IMR-90 (cell line): ENCODE data around the gene BTRC. TPM values are rescaled to one million over a fixed set of nuclear protein-coding genes. Genes with fewer than 3 reads are reported as not detected.

ENCODE experiments used
- ATAC-seq: fragments of 200-7000 bp; cut with Tn5 transposase; 2 replicates; pipeline ENCODE4 v1.9.1; 2020; ENCODE audit warnings: low read depth, mild to moderate bottlenecking, moderate library complexity
- BruUV-seq: library from RNA; stranded (reverse); fragments of 400-500 nt; replicated peaks from 2 replicates; lab custom pipeline; 2021; lab: Mats Ljungman, UMichigan
- CTCF ChIA-PET: fragments of 300-600 bp; formaldehyde crosslinking; extraction: SDS; loops from one replicate; lab custom pipeline; 2021; ENCODE audit warnings: antibody characterized with exemption; lab: Yijun Ruan, JAX
- POLR2A ChIA-PET: fragments of 300-600 bp; sonication (Branson Sonifier 250); formaldehyde crosslinking; loops from one replicate; lab custom pipeline; 2022; ENCODE audit warnings: antibody characterized with exemption; ENCODE audit not compliant: unreplicated experiment; lab: Charles Lee
- DNase-seq: peaks from one replicate; pipeline ENCODE4 v3.0.0; 2013
- H2AFZ ChIP-seq: replicated peaks from 2 replicates; pipeline ENCODE3; 2013; ENCODE audit warnings: low read length, mild to moderate bottlenecking; ENCODE audit not compliant: poor library complexity
- H2AK5ac ChIP-seq: 2 replicates; pipeline ENCODE4 v1.6.1; 2013; ENCODE audit warnings: low read depth, low read length, inconsistent platforms
- H2AK9ac ChIP-seq: replicated peaks from 2 replicates; pipeline ENCODE3; 2013; ENCODE audit warnings: mild to moderate bottlenecking, low read depth, low read length, moderate library complexity; ENCODE audit not compliant: poor library complexity
- H2BK120ac ChIP-seq: 2 replicates; pipeline ENCODE4 v1.6.1; 2013; ENCODE audit warnings: low read depth, low read length, inconsistent platforms
- H2BK15ac ChIP-seq: 3 replicates; pipeline ENCODE4 v1.6.1; 2013; ENCODE audit warnings: low read depth, low read length, inconsistent platforms
- H2BK20ac ChIP-seq: 2 replicates; pipeline ENCODE4 v1.6.1; 2013; ENCODE audit warnings: low read depth, mild to moderate bottlenecking, inconsistent platforms, low read length, moderate library complexity
- H2BK5ac ChIP-seq: 2 replicates; pipeline ENCODE4 v1.6.1; 2013; ENCODE audit warnings: mild to moderate bottlenecking, low read depth, low read length, inconsistent platforms; ENCODE audit not compliant: poor library complexity, severe bottlenecking
- H3K14ac ChIP-seq: replicated peaks from 2 replicates; pipeline ENCODE4 v1.6.1; 2013; ENCODE audit warnings: low read depth, low read length, inconsistent platforms
- H3K18ac ChIP-seq: 2 replicates; pipeline ENCODE4 v1.6.1; 2013; ENCODE audit warnings: low read depth, low read length, control low read depth
- H3K23ac ChIP-seq: 2 replicates; pipeline ENCODE4 v1.6.1; 2013; ENCODE audit warnings: low read depth, low read length, inconsistent platforms
- H3K27ac ChIP-seq: 2 replicates; pipeline ENCODE4 v1.5.1; 2013; ENCODE audit warnings: mild to moderate bottlenecking, control low read depth, low read length; ENCODE audit not compliant: insufficient read depth
- H3K27me3 ChIP-seq: 2 replicates; pipeline ENCODE4 v1.6.1; 2013; ENCODE audit warnings: low read length; ENCODE audit not compliant: control insufficient read depth, insufficient read depth
- H3K36me3 ChIP-seq: 2 replicates; pipeline ENCODE4 v1.6.1; 2013; ENCODE audit warnings: low read length, mixed read lengths; ENCODE audit not compliant: control insufficient read depth, insufficient read depth
- H3K4ac ChIP-seq: 2 replicates; pipeline ENCODE4 v1.6.1; 2013; ENCODE audit warnings: low read depth, low read length, inconsistent platforms
- H3K4me1 ChIP-seq: 2 replicates; pipeline ENCODE4 v1.6.1; 2013; ENCODE audit warnings: low read length, mixed read lengths; ENCODE audit not compliant: control insufficient read depth, insufficient read depth
- H3K4me2 ChIP-seq: 2 replicates; pipeline ENCODE4 v1.6.1; 2013; ENCODE audit warnings: low read depth, mild to moderate bottlenecking, control low read depth, low read length, moderate library complexity
- H3K4me3 ChIP-seq: 2 replicates; pipeline ENCODE4 v1.5.1; 2013; ENCODE audit warnings: low read depth, mild to moderate bottlenecking, control low read depth, low read length, moderate library complexity; ENCODE audit not compliant: insufficient read depth
- H3K56ac ChIP-seq: 2 replicates; pipeline ENCODE4 v1.6.1; 2013; ENCODE audit warnings: low read length, inconsistent platforms; ENCODE audit not compliant: insufficient read depth; ENCODE audit errors: extremely low read depth
- H3K79me1 ChIP-seq, 2 experiments: 2 replicates each; pipeline ENCODE4 v1.6.1; 2013; ENCODE audit warnings: low read length in 2 of 2, inconsistent platforms in 1 of 2, low read depth in 1 of 2
- H3K9ac ChIP-seq: 2 replicates; pipeline ENCODE4 v1.6.1; 2013; ENCODE audit warnings: low read depth, low read length, control low read depth
- H3K9me1 ChIP-seq: 2 replicates; pipeline ENCODE4 v1.6.1; 2013; ENCODE audit warnings: low read length, inconsistent platforms; ENCODE audit not compliant: insufficient read depth
- H3K9me3 ChIP-seq: 2 replicates; pipeline ENCODE4 v1.6.1; 2013; ENCODE audit warnings: low read length; ENCODE audit not compliant: control insufficient read depth, insufficient read depth
- H4K20me1 ChIP-seq: 2 replicates; pipeline ENCODE4 v1.6.1; 2013; ENCODE audit warnings: low read length, inconsistent platforms; ENCODE audit not compliant: insufficient read depth
- H4K5ac ChIP-seq: 2 replicates; pipeline ENCODE4 v1.6.1; 2013; ENCODE audit warnings: mild to moderate bottlenecking, low read depth, low read length, control low read depth
- H4K8ac ChIP-seq, 2 experiments: 2 replicates each; pipeline ENCODE4 v1.6.1; 2013; ENCODE audit warnings: low read depth in 2 of 2, low read length in 2 of 2, control low read depth in 1 of 2, inconsistent platforms in 1 of 2
- H4K91ac ChIP-seq: 2 replicates; pipeline ENCODE4 v1.6.1; 2013; ENCODE audit warnings: low read depth, low read length, inconsistent platforms; ENCODE audit not compliant: insufficient read depth
- BHLHE40 ChIP-seq: fragments of 150-350 bp; IDR thresholded peaks from 2 replicates; pipeline ENCODE4 v1.6.1; 2016; ENCODE audit warnings: mild to moderate bottlenecking, low read depth, low read length
- CEBPB ChIP-seq: IDR thresholded peaks from 2 replicates; pipeline ENCODE4 v1.6.1; 2012; ENCODE audit warnings: low read depth, low read length, improper control_type of control experiment
- CHD1 ChIP-seq: IDR thresholded peaks from 2 replicates; pipeline ENCODE4 v1.6.1; 2012; ENCODE audit warnings: low read depth, low read length, improper control_type of control experiment
- CTCF ChIP-seq: conservative IDR thresholded peaks from 2 replicates; pipeline ENCODE4 v1.5.1; 2012; ENCODE audit warnings: mild to moderate bottlenecking, low read depth, low read length, improper control_type of control experiment
- ELK1 ChIP-seq: fragments of 150-350 bp; IDR thresholded peaks from 2 replicates; pipeline ENCODE4 v1.6.1; 2016; ENCODE audit warnings: low read depth, mild to moderate bottlenecking, low read length, moderate library complexity, borderline replicate concordance
- FOS ChIP-seq: fragments of 150-350 bp; IDR thresholded peaks from 2 replicates; pipeline ENCODE4 v1.6.1; 2016; ENCODE audit warnings: low read depth, low read length
- MAFK ChIP-seq: IDR thresholded peaks from 2 replicates; pipeline ENCODE4 v1.6.1; 2012; ENCODE audit warnings: low read depth, low read length, improper control_type of control experiment
- MAZ ChIP-seq: IDR thresholded peaks from 2 replicates; pipeline ENCODE4 v1.6.1; 2012; ENCODE audit warnings: low read depth, mild to moderate bottlenecking, low read length, improper control_type of control experiment, moderate library complexity, borderline replicate concordance
- MXI1 ChIP-seq: IDR thresholded peaks from 2 replicates; pipeline ENCODE4 v1.6.1; 2012; ENCODE audit warnings: low read depth, mild to moderate bottlenecking, low read length, moderate library complexity, borderline replicate concordance
- NFE2L2 ChIP-seq: fragments of 150-350 bp; IDR thresholded peaks from 2 replicates; pipeline ENCODE4 v1.6.1; 2016; ENCODE audit warnings: low read depth, mild to moderate bottlenecking, low read length
- POLR2A ChIP-seq: IDR thresholded peaks from 2 replicates; pipeline ENCODE4 v1.6.1; 2012; ENCODE audit warnings: mild to moderate bottlenecking, low read depth, low read length
- RAD21 ChIP-seq: IDR thresholded peaks from 2 replicates; pipeline ENCODE4 v1.6.1; 2012; ENCODE audit warnings: low read length, improper control_type of control experiment
- RCOR1 ChIP-seq: IDR thresholded peaks from 2 replicates; pipeline ENCODE4 v1.6.1; 2012; ENCODE audit warnings: mild to moderate bottlenecking, low read length, improper control_type of control experiment; ENCODE audit not compliant: insufficient replicate concordance
- RFX5 ChIP-seq: IDR thresholded peaks from 2 replicates; pipeline ENCODE4 v1.8.0; 2012; ENCODE audit warnings: low read depth, mild to moderate bottlenecking, low read length, moderate library complexity
- SMC3 ChIP-seq: fragments of 150-350 bp; IDR thresholded peaks from 2 replicates; pipeline ENCODE4 v1.6.1; 2016; ENCODE audit warnings: low read depth, mild to moderate bottlenecking, antibody characterized with exemption, low read length, moderate library complexity
- USF2 ChIP-seq: fragments of 150-350 bp; IDR thresholded peaks from 2 replicates; pipeline ENCODE4 v1.6.1; 2017; ENCODE audit warnings: mild to moderate bottlenecking, antibody characterized with exemption, low read length, low read depth
- dilution Hi-C: fragments of 300-500 bp; cut with HindIII; formaldehyde crosslinking; loops from one replicate; pipeline ENCODE4 v1.14.3; 2018; ENCODE audit warnings: low sequenced_read_pairs; ENCODE audit not compliant: unreplicated experiment
- in situ Hi-C: fragments of 300-500 bp; cut with MboI; formaldehyde crosslinking; loops from 3 replicates; pipeline ENCODE4 v1.14.3; 2019; ENCODE audit warnings: low sequenced_read_pairs, inconsistent platforms, mixed read lengths
- intact Hi-C: fragments of 100-400 bp; cut with micrococcal nuclease; formaldehyde crosslinking; loops from 2 replicates; pipeline ENCODE4 v1.10.0; 2022
- polyA plus RNA-seq, 3 experiments: library from polyadenylated mRNA; depleted of rRNA; stranded (reverse); fragments of >200 nt; gene quantifications; 2 replicates each; pipeline ENCODE4 v1.2.3, GENCODE V29; 2012; ENCODE audit warnings: low replicate concordance in 1 of 3
- total RNA-seq: library from RNA; depleted of rRNA; stranded (reverse); fragments of >200 nt; gene quantifications from 2 replicates; pipeline ENCODE4 v1.2.3, GENCODE V29; 2012

BTRC gene
- total and polyA plus RNA-seq, 2 of the 4 experiments (the other 2 are of a cell fraction), result 7.7 to 8.4 TPM

- CTCF ChIA-PET, result interaction anchor here (0.9 kb wide), 1 partner anchor 11 kb away, joined by 4 read pairs; no protein-coding TSS in a partner anchor
- BruUV-seq, result no TSS peak
- H2AFZ ChIP-seq, result no peak overlapping the region
Measured at GRCh38 chr10:101545898-101546297, 191.9 kb downstream of the BTRC start.

More at GRCh38 chr10:101545898-101546297, 191.9 kb downstream of the BTRC start:
- no peak overlapping the region for H2BK15ac ChIP-seq
- H3K9ac ChIP-seq, result no peak overlapping the region
- H3K27me3 ChIP-seq, result no peaks in the 10 kb centered on the region
- no peak overlapping the region for H4K91ac ChIP-seq
- no peak overlapping the region for H2AK9ac ChIP-seq
- ATAC-seq, result no peak
- H3K23ac ChIP-seq, result no peak overlapping the region
- H2BK5ac ChIP-seq, result no peak overlapping the region
- dilution Hi-C loops (no loop called here), in situ Hi-C loops (no loop called here), intact Hi-C loops (no loop called here)
- no peaks in the 10 kb centered on the region; the same call in 1 of the 2 replicates for H3K9me1 ChIP-seq
- no peak overlapping the region for H3K18ac ChIP-seq
- peaks cover 6% of the 10 kb centered on the region for H3K36me3 ChIP-seq
- no peak overlapping the region for H4K8ac ChIP-seq
- no peak for DNase-seq
- H3K14ac ChIP-seq, result no peak overlapping the region
- no peak overlapping the region for H2BK20ac ChIP-seq
- H3K4me2 ChIP-seq, result no peak overlapping the region
- H3K27ac ChIP-seq, result no peak overlapping the region
- no peak overlapping the region for H3K56ac ChIP-seq
- H3K4ac ChIP-seq, result no peak overlapping the region
- POLR2A ChIA-PET, result no interaction called here
- H4K5ac ChIP-seq, result no peak overlapping the region
- H4K20me1 ChIP-seq, result no peaks in the 10 kb centered on the region
- no peaks in the 10 kb centered on the region for H3K4me1 ChIP-seq
- no peak overlapping the region for H3K4me3 ChIP-seq
- no peaks in the 10 kb centered on the region for H3K9me3 ChIP-seq
- H2AK5ac ChIP-seq, result no peak overlapping the region
- H3K79me1 ChIP-seq, result no peaks in the 10 kb centered on the region
- TF ChIP-seq SMC3, result no peak
- TF ChIP-seq RFX5, result no peak
- no peak for TF ChIP-seq BHLHE40
- TF ChIP-seq CEBPB, result no peak
- TF ChIP-seq USF2, result no peak
- TF ChIP-seq MAZ, result no peak
- TF ChIP-seq RAD21, result no peak
- TF ChIP-seq CHD1, result no peak
- no peak for TF ChIP-seq FOS
- no peak for TF ChIP-seq NFE2L2
- TF ChIP-seq MXI1, result no peak
- no peak for TF ChIP-seq CTCF
- no peak for TF ChIP-seq MAFK
- TF ChIP-seq POLR2A, result no peak
- TF ChIP-seq ELK1, result no peak
- TF ChIP-seq RCOR1, result no peak
- H2BK120ac ChIP-seq, result no peak overlapping the region
